OCI-LY1 (cell line): ENCODE results near the gene CYTH2.

Source experiments
- H2AFZ ChIP-seq: fragments of 200-600 bp; sonication (generic), shearing (Covaris generic); 2 replicates; pipeline ENCODE4 v1.6.0; 2014; ENCODE audit warnings: antibody characterized with exemption, mild to moderate bottlenecking, low read length
- H3F3A ChIP-seq: fragments of 200-600 bp; sonication (generic), shearing (Covaris generic); 2 replicates; pipeline ENCODE4 v1.6.0; 2014; ENCODE audit warnings: mild to moderate bottlenecking, antibody characterized with exemption, low read length, moderate library complexity; ENCODE audit not compliant: insufficient read depth
- H3K27ac ChIP-seq: fragments of 200-600 bp; sonication (generic); 2 replicates; pipeline ENCODE4 v1.5.1; 2014; ENCODE audit warnings: low read length, mixed run types, mild to moderate bottlenecking, low read depth; ENCODE audit not compliant: poor library complexity, severe bottlenecking
- H3K27me3 ChIP-seq: fragments of 200-600 bp; sonication (generic); 2 replicates; pipeline ENCODE4 v1.6.0; 2014; ENCODE audit warnings: antibody characterized with exemption, mild to moderate bottlenecking, low read length, moderate library complexity; ENCODE audit not compliant: insufficient read depth
- H3K36me3 ChIP-seq: fragments of 200-600 bp; sonication (generic); 2 replicates; pipeline ENCODE4 v1.6.1; 2014; ENCODE audit warnings: mild to moderate bottlenecking, antibody characterized with exemption, low read length, moderate library complexity, mixed read lengths; ENCODE audit not compliant: insufficient read depth
- H3K4me1 ChIP-seq: fragments of 200-600 bp; sonication (generic); 2 replicates; pipeline ENCODE4 v1.5.1; 2014; ENCODE audit warnings: mild to moderate bottlenecking, low read length, moderate library complexity; ENCODE audit not compliant: insufficient read depth, severe bottlenecking
- H3K4me2 ChIP-seq: fragments of 200-600 bp; sonication (generic), shearing (Covaris generic); 2 replicates; pipeline ENCODE4 v1.6.1; 2014; ENCODE audit warnings: low read length
- H3K4me3 ChIP-seq: fragments of 200-600 bp; sonication (generic); 2 replicates; pipeline ENCODE4 v1.5.1; 2014; ENCODE audit warnings: low read length, low read depth, mild to moderate bottlenecking, mixed read lengths; ENCODE audit not compliant: poor library complexity, severe bottlenecking
- H3K79me2 ChIP-seq: fragments of 200-600 bp; shearing (Covaris generic); 2 replicates; pipeline ENCODE4 v1.6.1; 2016; ENCODE audit warnings: mixed run types, low read length, mixed read lengths; ENCODE audit not compliant: insufficient read depth
- H3K9ac ChIP-seq: fragments of 200-600 bp; sonication (generic), shearing (Covaris generic); 2 replicates; pipeline ENCODE4 v1.6.1; 2014; ENCODE audit warnings: mild to moderate bottlenecking, low read length, mixed read lengths
- H3K9me2 ChIP-seq: fragments of 200-600 bp; sonication (generic), shearing (Covaris generic); 2 replicates; pipeline ENCODE4 v1.6.1; 2014; ENCODE audit warnings: low read depth, mild to moderate bottlenecking, low read length, mixed read lengths
- H3K9me3 ChIP-seq: fragments of 200-600 bp; shearing (Covaris generic); 2 replicates; pipeline ENCODE4 v1.6.1; 2014; ENCODE audit warnings: low read length, mixed read lengths
- H4K20me1 ChIP-seq: fragments of 200-600 bp; sonication (generic), shearing (Covaris generic); 2 replicates; pipeline ENCODE4 v1.6.0; 2016; ENCODE audit warnings: mild to moderate bottlenecking, low read length; ENCODE audit not compliant: insufficient read depth
- EZH2 ChIP-seq: fragments of 200-600 bp; sonication (generic), shearing (Covaris generic); IDR thresholded peaks from 2 replicates; pipeline ENCODE4 v1.8.0; 2017; ENCODE audit warnings: borderline replicate concordance, mixed run types, mild to moderate bottlenecking, antibody characterized with exemption, low read length, moderate library complexity, mixed read lengths
- TF ChIP-seq, protein P1 (sequence below): fragments of 200-600 bp; sonication (generic), shearing (Covaris generic); IDR thresholded peaks from 2 replicates; pipeline ENCODE4 v1.5.1; 2017; ENCODE audit warnings: mild to moderate bottlenecking, antibody characterized with exemption, low read length, moderate library complexity, mixed read lengths

CYTH2 gene

DNA sequence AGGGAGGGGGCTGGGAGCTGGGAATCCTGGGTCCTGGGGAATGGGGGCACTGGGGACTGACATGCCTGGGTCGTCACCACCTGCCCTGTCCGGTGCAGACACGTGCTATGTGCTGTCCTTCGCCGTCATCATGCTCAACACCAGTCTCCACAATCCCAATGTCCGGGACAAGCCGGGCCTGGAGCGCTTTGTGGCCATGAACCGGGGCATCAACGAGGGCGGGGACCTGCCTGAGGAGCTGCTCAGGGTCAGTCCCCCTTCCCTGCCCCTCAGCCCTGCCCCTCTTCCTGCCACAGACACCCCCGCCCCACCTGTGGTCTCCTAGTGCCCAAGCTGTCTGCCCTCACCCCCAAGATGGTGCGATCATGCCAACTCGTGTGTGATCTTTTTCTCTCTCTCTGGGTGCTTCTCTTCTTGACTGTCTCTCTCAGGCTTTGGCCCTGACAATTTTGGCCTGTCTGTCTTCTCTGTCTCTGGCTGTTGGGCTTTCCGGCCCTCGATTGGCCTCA lies 5.0 kb downstream of the CYTH2 start:
- Histone ChIP-seq H3K9ac (no peak overlapping the region), H3F3A (no peaks in the 10 kb centered on the region), H3K9me2 (no peaks in the 10 kb centered on the region), H3K4me3 (no peak overlapping the region), H2AFZ (no peak overlapping the region), H3K27ac (no peak overlapping the region), H3K4me2 (no peak overlapping the region), H4K20me1 (no peaks in the 10 kb centered on the region), H3K9me3 (no peaks in the 10 kb centered on the region), H3K79me2 (no peaks in the 10 kb centered on the region), H3K27me3 (no peaks in the 10 kb centered on the region), H3K4me1 (peaks cover 7% of the 10 kb centered on the region), H3K36me3 (peaks cover 64% of the 10 kb centered on the region)
- TF ChIP-seq, protein P1, sequence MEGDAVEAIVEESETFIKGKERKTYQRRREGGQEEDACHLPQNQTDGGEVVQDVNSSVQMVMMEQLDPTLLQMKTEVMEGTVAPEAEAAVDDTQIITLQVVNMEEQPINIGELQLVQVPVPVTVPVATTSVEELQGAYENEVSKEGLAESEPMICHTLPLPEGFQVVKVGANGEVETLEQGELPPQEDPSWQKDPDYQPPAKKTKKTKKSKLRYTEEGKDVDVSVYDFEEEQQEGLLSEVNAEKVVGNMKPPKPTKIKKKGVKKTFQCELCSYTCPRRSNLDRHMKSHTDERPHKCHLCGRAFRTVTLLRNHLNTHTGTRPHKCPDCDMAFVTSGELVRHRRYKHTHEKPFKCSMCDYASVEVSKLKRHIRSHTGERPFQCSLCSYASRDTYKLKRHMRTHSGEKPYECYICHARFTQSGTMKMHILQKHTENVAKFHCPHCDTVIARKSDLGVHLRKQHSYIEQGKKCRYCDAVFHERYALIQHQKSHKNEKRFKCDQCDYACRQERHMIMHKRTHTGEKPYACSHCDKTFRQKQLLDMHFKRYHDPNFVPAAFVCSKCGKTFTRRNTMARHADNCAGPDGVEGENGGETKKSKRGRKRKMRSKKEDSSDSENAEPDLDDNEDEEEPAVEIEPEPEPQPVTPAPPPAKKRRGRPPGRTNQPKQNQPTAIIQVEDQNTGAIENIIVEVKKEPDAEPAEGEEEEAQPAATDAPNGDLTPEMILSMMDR = no peak
- no peak for TF ChIP-seq EZH2

DNA sequence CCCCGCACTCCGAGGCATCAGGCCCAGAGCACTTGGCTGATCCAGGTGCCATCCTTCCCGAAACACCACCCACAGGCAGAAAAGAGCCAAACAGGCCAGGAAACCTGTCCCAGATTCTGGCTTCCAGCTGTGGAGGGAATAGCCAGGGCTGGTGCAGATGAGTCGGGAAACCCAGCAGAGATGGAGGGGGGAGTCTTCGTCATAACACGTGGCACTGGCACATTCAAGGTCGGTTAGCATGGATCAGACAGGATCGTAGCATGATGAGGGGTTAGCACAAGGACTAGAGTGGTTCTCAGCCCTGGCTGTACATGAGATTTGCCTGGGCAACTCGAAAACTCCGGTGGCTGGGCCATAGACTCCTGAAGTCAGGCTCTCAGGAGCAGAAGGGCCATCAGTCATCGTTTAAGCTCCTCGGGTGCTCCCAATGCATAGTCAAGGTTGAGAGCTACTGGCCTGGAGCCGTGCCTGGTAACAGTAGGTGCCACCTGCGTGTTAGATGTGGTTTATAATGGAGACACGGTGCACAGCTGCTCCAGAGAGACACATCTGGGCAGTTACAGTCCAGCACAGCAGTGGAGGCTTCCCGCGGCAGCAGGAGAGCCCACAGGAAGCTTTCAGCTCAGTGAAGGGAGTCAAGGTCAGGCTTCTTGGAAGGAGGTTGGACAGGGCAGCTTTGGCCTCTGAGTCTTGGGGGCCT lies 6.3 kb downstream of the CYTH2 start:
- no peaks in the 10 kb centered on the region for H3K79me2 ChIP-seq
- no peak overlapping the region for H3K4me3 ChIP-seq

GRCh38 chr19:48476176-48476575 lies 7.0 kb downstream of the CYTH2 start:
- Histone ChIP-seq H3K4me3 (no peak overlapping the region), H3K9ac (no peak overlapping the region), H3K9me2 (no peaks in the 10 kb centered on the region), H3F3A (no peaks in the 10 kb centered on the region), H3K9me3 (no peaks in the 10 kb centered on the region), H3K27me3 (no peaks in the 10 kb centered on the region), H3K4me1 (no peaks in the 10 kb centered on the region), H3K79me2 (no peaks in the 10 kb centered on the region), H3K4me2 (no peak overlapping the region), H3K36me3 (peaks cover 56% of the 10 kb centered on the region), H2AFZ (no peak overlapping the region), H4K20me1 (no peaks in the 10 kb centered on the region), H3K27ac (no peak overlapping the region)
- TF ChIP-seq, protein P1 = no peak
- TF ChIP-seq EZH2 = no peak

More for the DNA sequence above, 6.3 kb downstream of the CYTH2 start:
- H3K4me1 ChIP-seq = no peaks in the 10 kb centered on the region
- H3K36me3 ChIP-seq = peaks cover 63% of the 10 kb centered on the region
- no peaks in the 10 kb centered on the region for H4K20me1 ChIP-seq
- H3K27me3 ChIP-seq = no peaks in the 10 kb centered on the region
- no peaks in the 10 kb centered on the region for H3F3A ChIP-seq
- no peaks in the 10 kb centered on the region for H3K9me2 ChIP-seq
- no peak for TF ChIP-seq EZH2
- TF ChIP-seq, protein P1 = no peak
- H2AFZ ChIP-seq = no peak overlapping the region
- H3K9ac ChIP-seq = no peak overlapping the region
- H3K9me3 ChIP-seq = no peaks in the 10 kb centered on the region
- no peak overlapping the region for H3K4me2 ChIP-seq
- no peak overlapping the region for H3K27ac ChIP-seq
